Fibroblast of lung (primary cell): ENCODE measurements around the gene IBA57.

Experiments used
- CTCF ChIP-seq, 2 donors: IDR thresholded peaks in 1 of 2; conservative IDR thresholded peaks in 1 of 2; 1 replicate in 1 of 2; 2 replicates in 1 of 2; pipeline ENCODE4 v1.5.1; 2011 to 2012; ENCODE audit warnings: low read length in 2 of 2, control low read depth in 1 of 2, inconsistent platforms in 1 of 2, low read depth in 1 of 2, mild to moderate bottlenecking in 1 of 2
- EZH2 ChIP-seq: IDR thresholded peaks from 2 replicates; pipeline ENCODE4 v1.5.1; 2012; ENCODE audit warnings: low read length, control low read depth, mild to moderate bottlenecking; ENCODE audit errors: missing control alignments

GRCh38 chr1:228157729-228158126 lies 7.9 kb upstream of the IBA57 start:
- TF ChIP-seq CTCF (conservative IDR thresholded peaks at IDR 0.05 in 1 of 2, IDR thresholded peaks at IDR 0.05 in 1 of 2; ENCODE audit: low read depth in 1 of 2, low read length in 2 of 2) (no peak), EZH2 (no peak)
